ENCODE results near the gene LCN12.

The LCN12 gene

DNA sequence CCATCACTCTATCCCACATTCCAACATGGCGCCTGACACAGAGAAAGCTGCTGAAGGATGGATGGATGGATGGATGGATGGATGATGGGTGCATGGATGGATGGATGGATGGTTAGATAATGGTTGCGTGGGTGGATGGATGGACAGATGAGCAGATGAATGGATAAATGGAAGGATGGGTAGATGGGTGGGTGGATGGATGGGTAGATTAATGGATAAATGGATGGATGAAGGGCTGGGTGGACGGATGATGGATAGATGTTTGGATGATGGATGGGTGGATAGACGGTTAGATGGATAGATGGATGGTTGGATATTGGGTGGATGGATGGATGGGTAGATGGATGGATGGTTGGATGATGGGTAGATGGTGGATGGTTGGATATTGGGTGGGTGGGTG is 4.5 kb downstream of the LCN12 start:
- DNase-seq (ENCODE audit: low read depth, low spot score): no peak
- H3K27ac ChIP-seq: no peak overlapping the region
- H3K9ac ChIP-seq (ENCODE audit: insufficient read length): no peak overlapping the region
- no peaks in the 10 kb centered on the region for H3K36me3 ChIP-seq (ENCODE audit: insufficient read depth, low read length)
- no peak overlapping the region for H3K4me3 ChIP-seq
- no peaks in the 10 kb centered on the region for H3K9me3 ChIP-seq (ENCODE audit: low read depth, low read length)
- TF ChIP-seq FOXP2 (optimal IDR thresholded peaks at IDR 0.05; ENCODE audit: control extremely low read depth, extremely low read length, insufficient read depth): no peak

DNA sequence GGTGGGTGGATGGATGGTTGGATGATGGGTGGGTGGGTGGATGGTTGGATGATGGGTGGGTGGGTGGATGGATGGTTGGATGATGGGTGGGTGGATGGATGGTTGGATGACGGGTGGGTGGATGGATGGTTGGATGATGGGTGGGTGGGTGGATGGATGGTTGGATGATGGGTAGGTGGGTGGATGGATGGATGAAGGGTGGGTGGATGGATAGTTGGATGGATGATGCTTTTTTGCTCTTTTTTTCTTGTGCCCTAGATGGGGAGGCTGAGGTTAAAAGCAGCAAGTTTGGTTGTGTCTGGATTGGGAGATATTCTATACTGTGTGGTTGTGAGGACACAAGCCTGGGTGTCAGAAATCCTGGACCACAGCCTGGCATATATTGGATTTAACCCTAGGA is 5.4 kb downstream of the LCN12 start:
- Histone ChIP-seq H3K27ac (no peak overlapping the region), H3K9ac (ENCODE audit: insufficient read length) (no peak overlapping the region), H3K9me3 (ENCODE audit: low read depth, low read length) (no peaks in the 10 kb centered on the region), H3K36me3 (ENCODE audit: insufficient read depth, low read length) (no peaks in the 10 kb centered on the region), H3K4me3 (no peak overlapping the region)
- no peak for DNase-seq (ENCODE audit: low read depth, low spot score)
- no peak for TF ChIP-seq FOXP2 (optimal IDR thresholded peaks at IDR 0.05; ENCODE audit: control extremely low read depth, extremely low read length, insufficient read depth)
- no peak for TF ChIP-seq POLR2AphosphoS5 (IDR thresholded peaks at IDR 0.05; ENCODE audit: borderline replicate concordance, low read depth, low read length)
- no peak for TF ChIP-seq EZH2 (IDR thresholded peaks at IDR 0.05)

- TF ChIP-seq EZH2 (IDR thresholded peaks at IDR 0.05): no peak
- TF ChIP-seq FOXP2 (optimal IDR thresholded peaks at IDR 0.05; ENCODE audit: control extremely low read depth, extremely low read length, insufficient read depth): no peak
- TF ChIP-seq POLR2AphosphoS5 (IDR thresholded peaks at IDR 0.05; ENCODE audit: borderline replicate concordance, low read depth, low read length): no peak
- H3K9ac ChIP-seq (ENCODE audit: insufficient read length): no peak overlapping the region
Observed at GRCh38 chr9:136957901-136958300, 5.8 kb downstream of the LCN12 start.

GRCh38 chr9:136958473-136958872 is 6.4 kb downstream of the LCN12 start:
- Histone ChIP-seq H3K9me3 (ENCODE audit: low read depth, low read length) (no peaks in the 10 kb centered on the region), H3K9ac (ENCODE audit: insufficient read length) (no peak overlapping the region), H3K27ac (no peak overlapping the region), H3K36me3 (ENCODE audit: insufficient read depth, low read length) (no peaks in the 10 kb centered on the region), H3K4me3 (no peak overlapping the region)
- TF ChIP-seq FOXP2 (optimal IDR thresholded peaks at IDR 0.05; ENCODE audit: control extremely low read depth, extremely low read length, insufficient read depth) (no peak), POLR2AphosphoS5 (IDR thresholded peaks at IDR 0.05; ENCODE audit: borderline replicate concordance, low read depth, low read length) (no peak), EZH2 (IDR thresholded peaks at IDR 0.05) (no peak)
- no peak for DNase-seq (ENCODE audit: low read depth, low spot score)

More at GRCh38 chr9:136957901-136958300, 5.8 kb downstream of the LCN12 start:
- no peak for DNase-seq (ENCODE audit: low read depth, low spot score)
- Histone ChIP-seq H3K27ac (no peak overlapping the region), H3K36me3 (ENCODE audit: insufficient read depth, low read length) (no peaks in the 10 kb centered on the region), H3K4me3 (no peak overlapping the region), H3K9me3 (ENCODE audit: low read depth, low read length) (no peaks in the 10 kb centered on the region)

GRCh38 chr9:136958898-136959850 is 7.1 kb downstream of the LCN12 start:
- no peak for TF ChIP-seq EZH2 (IDR thresholded peaks at IDR 0.05)
- TF ChIP-seq POLR2AphosphoS5 (IDR thresholded peaks at IDR 0.05; ENCODE audit: borderline replicate concordance, low read depth, low read length): no peak
- TF ChIP-seq FOXP2 (optimal IDR thresholded peaks at IDR 0.05; ENCODE audit: control extremely low read depth, extremely low read length, insufficient read depth): no peak
- Histone ChIP-seq H3K9ac (ENCODE audit: insufficient read length) (no peak overlapping the region), H3K4me3 (no peak overlapping the region)

DNA sequence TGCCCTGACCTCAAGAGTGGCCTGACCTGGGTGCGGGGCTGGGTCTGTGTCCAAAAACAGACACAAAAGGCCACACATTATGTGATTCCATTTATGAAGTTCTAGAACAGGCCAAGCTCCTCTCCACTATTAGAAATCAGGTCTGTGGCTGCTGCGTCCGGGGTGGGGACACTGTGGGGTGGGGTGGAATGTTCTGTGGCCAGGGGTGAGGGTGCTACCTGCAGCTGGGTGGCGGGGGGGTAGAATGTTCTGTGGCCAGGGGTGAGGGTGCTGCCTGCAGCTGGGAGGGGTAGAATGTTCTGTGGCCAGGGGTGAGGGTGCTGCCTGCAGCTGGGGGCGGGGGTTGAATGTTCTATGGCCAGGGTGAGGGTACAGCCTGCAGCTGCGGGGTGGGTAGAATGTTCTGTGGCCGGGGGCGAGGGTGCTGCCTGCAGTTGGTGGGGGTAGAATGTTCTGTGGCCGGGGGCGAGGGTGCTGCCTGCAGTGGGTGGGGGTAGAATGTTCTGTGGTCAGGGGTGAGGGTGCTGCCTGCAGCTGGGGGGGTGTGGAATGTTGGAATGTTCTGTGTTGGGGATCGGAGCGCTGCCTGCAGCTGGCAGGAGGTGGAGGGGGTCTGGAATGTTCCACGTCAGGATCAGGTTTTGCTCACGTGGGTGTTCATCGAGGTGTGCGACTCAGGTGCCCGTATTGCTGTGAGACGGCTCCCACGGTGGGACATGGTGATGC is 8.3 kb downstream of the LCN12 start:
- Histone ChIP-seq H3K27ac (no peak overlapping the region), H3K9ac (ENCODE audit: insufficient read length) (no peak overlapping the region)
- TF ChIP-seq FOXP2 (optimal IDR thresholded peaks at IDR 0.05; ENCODE audit: control extremely low read depth, extremely low read length, insufficient read depth): no peak
- TF ChIP-seq POLR2AphosphoS5 (IDR thresholded peaks at IDR 0.05; ENCODE audit: borderline replicate concordance, low read depth, low read length): no peak
- no peak for TF ChIP-seq EZH2 (IDR thresholded peaks at IDR 0.05)

More at GRCh38 chr9:136958898-136959850, 7.1 kb downstream of the LCN12 start:
- H3K36me3 ChIP-seq (ENCODE audit: insufficient read depth, low read length): no peaks in the 10 kb centered on the region
- H3K27ac ChIP-seq: no peak overlapping the region
- DNase-seq (ENCODE audit: low read depth, low spot score): no peak
- no peaks in the 10 kb centered on the region for H3K9me3 ChIP-seq (ENCODE audit: low read depth, low read length)

GRCh38 chr9:136960938-136961275 is 8.8 kb downstream of the LCN12 start:
- no peak overlapping the region for H3K4me3 ChIP-seq
- DNase-seq (ENCODE audit: low read depth, low spot score): no peak
- H3K36me3 ChIP-seq (ENCODE audit: insufficient read depth, low read length): no peaks in the 10 kb centered on the region
- TF ChIP-seq POLR2AphosphoS5 (IDR thresholded peaks at IDR 0.05; ENCODE audit: borderline replicate concordance, low read depth, low read length) (no peak), FOXP2 (optimal IDR thresholded peaks at IDR 0.05; ENCODE audit: control extremely low read depth, extremely low read length, insufficient read depth) (no peak), EZH2 (IDR thresholded peaks at IDR 0.05) (no peak)
- H3K9ac ChIP-seq (ENCODE audit: insufficient read length): no peak overlapping the region
- H3K27ac ChIP-seq: no peak overlapping the region
- H3K9me3 ChIP-seq (ENCODE audit: low read depth, low read length): no peaks in the 10 kb centered on the region

More for the DNA sequence above, 8.3 kb downstream of the LCN12 start:
- no peaks in the 10 kb centered on the region for H3K36me3 ChIP-seq (ENCODE audit: insufficient read depth, low read length)
- no peaks in the 10 kb centered on the region for H3K9me3 ChIP-seq (ENCODE audit: low read depth, low read length)
- no peak for DNase-seq (ENCODE audit: low read depth, low spot score)
- H3K4me3 ChIP-seq: no peak overlapping the region

DNA sequence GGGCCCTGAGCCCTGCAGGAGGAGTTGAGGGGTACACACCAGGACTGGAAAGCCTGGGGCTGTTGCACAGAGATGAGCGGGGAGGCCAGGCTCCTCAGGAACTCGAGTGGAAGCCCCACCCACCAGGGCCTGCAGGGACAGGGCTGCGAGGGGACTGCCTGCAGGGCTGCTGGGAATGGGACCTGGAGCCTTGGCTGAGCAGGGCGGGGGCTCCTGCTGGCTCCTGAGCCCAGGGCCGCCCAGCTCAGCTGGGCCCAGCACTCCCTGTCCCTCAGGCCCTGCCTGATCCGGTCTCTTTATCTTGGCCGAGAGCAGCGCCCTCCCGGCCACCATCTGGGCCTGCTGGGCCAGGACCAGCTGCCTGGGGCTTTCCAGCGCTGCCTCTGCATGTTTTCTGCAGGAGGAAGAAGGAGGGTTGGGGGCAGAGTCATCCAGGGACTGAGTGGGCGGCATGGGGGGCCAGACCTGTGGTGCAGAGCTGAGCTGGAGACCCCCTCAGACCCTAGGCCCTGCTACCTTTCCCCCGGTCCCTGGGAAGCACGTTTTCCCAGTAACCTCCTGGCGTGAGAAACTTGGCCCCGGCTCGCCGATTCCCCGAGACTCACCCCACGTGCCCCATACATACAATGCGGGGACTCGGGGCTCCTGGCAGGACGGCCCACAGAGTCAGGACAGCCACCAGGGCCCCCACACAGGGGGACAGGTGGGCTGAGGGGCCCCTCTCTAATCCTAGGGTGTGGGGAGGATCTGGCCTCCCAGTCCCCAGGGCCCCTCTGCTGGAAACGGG is 9.4 kb downstream of the LCN12 start:
- no peak for DNase-seq (ENCODE audit: low read depth, low spot score)
- Histone ChIP-seq H3K9ac (ENCODE audit: insufficient read length) (no peak overlapping the region), H3K4me3 (no peak overlapping the region), H3K27ac (no peak overlapping the region), H3K9me3 (ENCODE audit: low read depth, low read length) (no peaks in the 10 kb centered on the region), H3K36me3 (ENCODE audit: insufficient read depth, low read length) (no peaks in the 10 kb centered on the region)
- TF ChIP-seq POLR2AphosphoS5 (IDR thresholded peaks at IDR 0.05; ENCODE audit: borderline replicate concordance, low read depth, low read length) (no peak), EZH2 (IDR thresholded peaks at IDR 0.05) (no peak), FOXP2 (optimal IDR thresholded peaks at IDR 0.05; ENCODE audit: control extremely low read depth, extremely low read length, insufficient read depth) (no peak)

Measured in SK-N-MC (cell line).